Prostate gland (tissue), 2 donors: ENCODE results near the gene BCL11B.

Experiments
- CTCF ChIP-seq, 4 experiments: fragments of 200-600 bp in 2 of 4; fragments of 450-650 bp in 2 of 4; sonication (generic) in 2 of 4; IDR thresholded peaks; 1 replicate in 3 of 4; 2 replicates in 1 of 4; pipeline ENCODE4 v1.5.1; 2016 to 2019; ENCODE audit warnings: antibody characterized with exemption in 4 of 4, mild to moderate bottlenecking in 2 of 4, moderate library complexity in 2 of 4
- POLR2A ChIP-seq: fragments of 450-650 bp; IDR thresholded peaks from one replicate; pipeline ENCODE4 v1.6.1; 2016; ENCODE audit warnings: antibody characterized with exemption, mild to moderate bottlenecking
- POLR2AphosphoS5 ChIP-seq: sonication (generic); formaldehyde crosslinking; IDR thresholded peaks from one replicate; pipeline ENCODE4 v1.6.1; 2017; ENCODE audit warnings: antibody characterized with exemption

GRCh38 chr14:99244367-99244901 lies 27.6 kb downstream of the BCL11B start:
- TF ChIP-seq CTCF (IDR thresholded peaks at IDR 0.05) (no peak), POLR2A (no peak), POLR2AphosphoS5 (no peak)
